Measurements from ENCODE around the gene MPZL1. TPM values are rescaled to one million over a fixed set of nuclear protein-coding genes. Genes with fewer than 3 reads are reported as not detected.

The MPZL1 gene
- total RNA-seq, 2 experiments from 2014 or later, result 48.9 to 61.9 TPM

DNA sequence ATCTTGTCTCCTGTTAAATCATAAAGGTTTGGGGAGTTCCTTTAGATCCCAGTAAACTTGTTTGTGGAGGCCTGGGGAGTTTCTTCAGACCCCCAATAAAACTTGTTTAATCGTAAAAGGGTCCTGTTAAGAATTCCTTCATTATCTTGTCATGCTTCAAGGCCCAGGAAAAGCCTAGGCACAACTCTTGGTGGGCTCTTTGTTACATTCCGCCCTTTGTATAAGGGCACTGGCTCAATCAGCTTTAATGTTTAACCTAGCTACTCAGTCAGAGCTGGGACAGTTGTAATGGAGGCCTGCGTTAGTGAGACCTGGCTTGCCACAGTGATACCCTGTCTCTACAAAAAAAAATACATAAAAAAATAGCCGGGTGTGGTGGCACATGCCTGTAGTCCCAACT is 77.2 kb downstream of the MPZL1 start:
- no peak overlapping the region for H2AFZ ChIP-seq (ENCODE audit: low read length)
- CTCF ChIA-PET (ENCODE audit: unreplicated experiment), result no interaction called here

DNA sequence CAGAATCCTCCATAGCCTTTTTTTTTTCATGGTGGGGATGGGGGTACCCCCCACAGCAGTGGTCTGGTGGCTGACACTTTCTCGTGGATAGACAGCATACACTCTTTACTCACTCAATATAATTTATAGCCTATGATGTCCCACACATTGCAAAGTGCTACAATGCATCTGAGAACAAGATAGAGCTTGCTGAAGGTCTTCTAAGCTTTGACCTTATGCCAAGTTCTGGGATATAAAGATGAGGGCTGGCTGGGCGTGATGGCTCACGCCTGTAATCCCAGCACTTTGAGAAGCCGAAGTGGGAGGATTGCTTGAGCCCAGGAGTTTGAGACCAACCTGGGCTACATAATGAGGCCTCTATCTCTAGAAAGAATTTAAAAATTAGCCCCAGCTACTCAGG is 78.0 kb downstream of the MPZL1 start:
- 0 out of 2 replicates have a peak, but pooled peaks cover 4% of the 10 kb centered on the region for H3K9me3 ChIP-seq (ENCODE audit: low read length)
- CTCF ChIA-PET (ENCODE audit: unreplicated experiment), result no interaction called here
- H3K4me2 ChIP-seq (ENCODE audit: low read length), result no peak overlapping the region
- H3K27ac ChIP-seq (ENCODE audit: low read depth, low read length, poor library complexity, severe bottlenecking), result no peak overlapping the region
- H3K9me2 ChIP-seq (ENCODE audit: insufficient read depth, low read length), result no peaks in the 10 kb centered on the region
- H4K20me1 ChIP-seq (ENCODE audit: insufficient read depth, low read length), result no peaks in the 10 kb centered on the region
- POLR2A ChIA-PET, result interaction anchor here (0.6 to 1.0 kb wide), 6 partner anchors 10 to 300 kb away, joined by 3 to 7 read pairs (median 4); no protein-coding TSS in a partner anchor
- H3K4me3 ChIP-seq (ENCODE audit: low read depth, low read length, poor library complexity, severe bottlenecking), result no peak overlapping the region
- BruUV-seq (replicated peaks), result no TSS peak
- DNase-seq (ENCODE audit: low spot score), result no peak
- H2AFZ ChIP-seq (ENCODE audit: low read length), result no peak overlapping the region
- H3K79me2 ChIP-seq (ENCODE audit: insufficient read depth, low read depth, low read length), result no peaks in the 10 kb centered on the region
- no peaks in the 10 kb centered on the region for H3K36me3 ChIP-seq (ENCODE audit: insufficient read depth, low read length)
- TF ChIP-seq, protein P1, sequence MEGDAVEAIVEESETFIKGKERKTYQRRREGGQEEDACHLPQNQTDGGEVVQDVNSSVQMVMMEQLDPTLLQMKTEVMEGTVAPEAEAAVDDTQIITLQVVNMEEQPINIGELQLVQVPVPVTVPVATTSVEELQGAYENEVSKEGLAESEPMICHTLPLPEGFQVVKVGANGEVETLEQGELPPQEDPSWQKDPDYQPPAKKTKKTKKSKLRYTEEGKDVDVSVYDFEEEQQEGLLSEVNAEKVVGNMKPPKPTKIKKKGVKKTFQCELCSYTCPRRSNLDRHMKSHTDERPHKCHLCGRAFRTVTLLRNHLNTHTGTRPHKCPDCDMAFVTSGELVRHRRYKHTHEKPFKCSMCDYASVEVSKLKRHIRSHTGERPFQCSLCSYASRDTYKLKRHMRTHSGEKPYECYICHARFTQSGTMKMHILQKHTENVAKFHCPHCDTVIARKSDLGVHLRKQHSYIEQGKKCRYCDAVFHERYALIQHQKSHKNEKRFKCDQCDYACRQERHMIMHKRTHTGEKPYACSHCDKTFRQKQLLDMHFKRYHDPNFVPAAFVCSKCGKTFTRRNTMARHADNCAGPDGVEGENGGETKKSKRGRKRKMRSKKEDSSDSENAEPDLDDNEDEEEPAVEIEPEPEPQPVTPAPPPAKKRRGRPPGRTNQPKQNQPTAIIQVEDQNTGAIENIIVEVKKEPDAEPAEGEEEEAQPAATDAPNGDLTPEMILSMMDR (conservative IDR thresholded peaks at IDR 0.05; ENCODE audit: low read length), result no peak
- no peak for TF ChIP-seq EZH2phosphoT487 (IDR thresholded peaks at IDR 0.05; ENCODE audit: borderline replicate concordance, low read depth, low read length)
- peaks cover 10% of the 10 kb centered on the region for H3K4me1 ChIP-seq (ENCODE audit: insufficient read depth, low read length, poor library complexity, severe bottlenecking)
- intact Hi-C loops (cut with micrococcal nuclease; ENCODE audit: unreplicated experiment), result loop anchor here (5.0 to 10.0 kb wide), 3 partner anchors 242 to 342 kb away; no protein-coding TSS in a partner anchor

More for the DNA sequence above, 77.2 kb downstream of the MPZL1 start:
- BruUV-seq (replicated peaks), result no TSS peak
- Histone ChIP-seq H3K9me2 (ENCODE audit: insufficient read depth, low read length) (no peaks in the 10 kb centered on the region), H3K4me3 (ENCODE audit: low read depth, low read length, poor library complexity, severe bottlenecking) (no peak overlapping the region), H3K27ac (ENCODE audit: low read depth, low read length, poor library complexity, severe bottlenecking) (no peak overlapping the region), H3K4me2 (ENCODE audit: low read length) (no peak overlapping the region), H3K9me3 (ENCODE audit: low read length) (0 out of 2 replicates have a peak, but pooled peaks cover 4% of the 10 kb centered on the region), H3K36me3 (ENCODE audit: insufficient read depth, low read length) (no peaks in the 10 kb centered on the region), H3K79me2 (ENCODE audit: insufficient read depth, low read depth, low read length) (no peaks in the 10 kb centered on the region), H4K20me1 (ENCODE audit: insufficient read depth, low read length) (no peaks in the 10 kb centered on the region), H3K4me1 (ENCODE audit: insufficient read depth, low read length, poor library complexity, severe bottlenecking) (peaks cover 5% of the 10 kb centered on the region)
- POLR2A ChIA-PET, result interaction anchor here (0.6 kb wide), 1 partner anchor 12 kb away, joined by 3 read pairs; no protein-coding TSS in a partner anchor
- TF ChIP-seq, protein P1 (conservative IDR thresholded peaks at IDR 0.05; ENCODE audit: low read length), result no peak
- TF ChIP-seq EZH2phosphoT487 (IDR thresholded peaks at IDR 0.05; ENCODE audit: borderline replicate concordance, low read depth, low read length), result no peak
- no peak for DNase-seq (ENCODE audit: low spot score)
- intact Hi-C loops (cut with micrococcal nuclease; ENCODE audit: unreplicated experiment), result no loop called here

- intact Hi-C loops (cut with micrococcal nuclease; ENCODE audit: unreplicated experiment), result loop anchor here (5.0 to 10.0 kb wide), 3 partner anchors 243 to 343 kb away; no protein-coding TSS in a partner anchor
- TF ChIP-seq, protein P1 (conservative IDR thresholded peaks at IDR 0.05; ENCODE audit: low read length), result no peak
- TF ChIP-seq EZH2phosphoT487 (IDR thresholded peaks at IDR 0.05; ENCODE audit: borderline replicate concordance, low read depth, low read length), result no peak
- no peak overlapping the region for H3K4me3 ChIP-seq (ENCODE audit: low read depth, low read length, poor library complexity, severe bottlenecking)
- no peaks in the 10 kb centered on the region for H3K36me3 ChIP-seq (ENCODE audit: insufficient read depth, low read length)
- H3K9me2 ChIP-seq (ENCODE audit: insufficient read depth, low read length), result no peaks in the 10 kb centered on the region
- DNase-seq (ENCODE audit: low spot score), result no peak
- 0 out of 2 replicates have a peak, but pooled peaks cover 4% of the 10 kb centered on the region for H3K9me3 ChIP-seq (ENCODE audit: low read length)
- no peak overlapping the region for H3K27ac ChIP-seq (ENCODE audit: low read depth, low read length, poor library complexity, severe bottlenecking)
- H3K4me2 ChIP-seq (ENCODE audit: low read length), result no peak overlapping the region
- BruUV-seq (replicated peaks), result no TSS peak
- no peak overlapping the region for H2AFZ ChIP-seq (ENCODE audit: low read length)
- POLR2A ChIA-PET, result interaction anchor here (0.6 to 1.0 kb wide), 4 partner anchors 11 to 272 kb away, joined by 4 to 7 read pairs (median 6); no protein-coding TSS in a partner anchor
- no peaks in the 10 kb centered on the region for H4K20me1 ChIP-seq (ENCODE audit: insufficient read depth, low read length)
- H3K79me2 ChIP-seq (ENCODE audit: insufficient read depth, low read depth, low read length), result no peaks in the 10 kb centered on the region
- peaks cover 16% of the 10 kb centered on the region for H3K4me1 ChIP-seq (ENCODE audit: insufficient read depth, low read length, poor library complexity, severe bottlenecking)
- CTCF ChIA-PET (ENCODE audit: unreplicated experiment), result no interaction called here
These were observed 78.5 kb downstream of the MPZL1 start for GRCh38 chr1:167800251-167800650.
